Astrocyte (in vitro differentiated cells and primary cell): Measurements from ENCODE around the gene PIAS2. TPM values are rescaled to one million over a fixed set of nuclear protein-coding genes. Genes with fewer than 3 reads are reported as not detected.

Experiments
- DNase-seq: peaks from one replicate; pipeline ENCODE4 v3.0.0-alpha.2; 2010; ENCODE audit warnings: low read depth
- FAIRE-seq: peaks from 2 replicates; lab custom pipeline; 2011; peaks lifted over from hg19 to GRCh38; lab: Jason Lieb, UNC
- H2AFZ ChIP-seq: 2 replicates; pipeline ENCODE4 v1.6.0; 2012; ENCODE audit warnings: low read depth, low read length, inconsistent platforms
- H3K27ac ChIP-seq: 2 replicates; pipeline ENCODE4 v1.5.1; 2011; ENCODE audit warnings: low read depth, low read length, inconsistent platforms
- H3K27me3 ChIP-seq: 2 replicates; pipeline ENCODE4 v1.6.0; 2011; ENCODE audit warnings: low read length, inconsistent platforms; ENCODE audit not compliant: insufficient read depth
- H3K36me3 ChIP-seq: 2 replicates; pipeline ENCODE4 v1.5.1; 2011; ENCODE audit warnings: low read length, inconsistent platforms; ENCODE audit not compliant: insufficient read depth
- H3K4me1 ChIP-seq: 2 replicates; pipeline ENCODE4 v1.5.1; 2011; ENCODE audit warnings: low read length, inconsistent platforms; ENCODE audit not compliant: insufficient read depth
- H3K4me2 ChIP-seq: 2 replicates; pipeline ENCODE4 v1.6.0; 2012; ENCODE audit warnings: low read length, inconsistent platforms
- H3K4me3 ChIP-seq: 2 replicates; pipeline ENCODE4 v1.5.1; 2011; ENCODE audit warnings: low read depth, mild to moderate bottlenecking, low read length, inconsistent platforms; ENCODE audit not compliant: insufficient read depth
- H3K79me2 ChIP-seq: 2 replicates; pipeline ENCODE4 v1.6.0; 2012; ENCODE audit warnings: mild to moderate bottlenecking, low read length, inconsistent platforms; ENCODE audit not compliant: insufficient read depth
- H3K9ac ChIP-seq: 2 replicates; pipeline ENCODE4 v1.6.0; 2012; ENCODE audit warnings: mild to moderate bottlenecking, low read length, inconsistent platforms
- H3K9me3 ChIP-seq: 2 replicates; pipeline ENCODE4 v1.5.1; 2012; ENCODE audit warnings: low read depth, mild to moderate bottlenecking, low read length, inconsistent platforms; ENCODE audit not compliant: insufficient read depth
- H4K20me1 ChIP-seq: 2 replicates; pipeline ENCODE4 v1.6.0; 2012; ENCODE audit warnings: low read length, inconsistent platforms; ENCODE audit not compliant: insufficient read depth
- H3K27ac Mint-ChIP-seq: one replicate; pipeline ENCODE4 v1.8.0; 2021; ENCODE audit warnings: mild to moderate bottlenecking, mixed read lengths; ENCODE audit not compliant: unreplicated experiment
- H3K27me3 Mint-ChIP-seq: one replicate; pipeline ENCODE4 v1.8.0; 2021; ENCODE audit warnings: low read depth, mixed read lengths; ENCODE audit not compliant: unreplicated experiment
- H3K36me3 Mint-ChIP-seq: one replicate; pipeline ENCODE4 v1.8.0; 2021; ENCODE audit warnings: low read depth, mixed read lengths; ENCODE audit not compliant: unreplicated experiment
- H3K4me1 Mint-ChIP-seq: one replicate; pipeline ENCODE4 v1.8.0; 2021; ENCODE audit warnings: low read depth, mixed read lengths; ENCODE audit not compliant: unreplicated experiment
- H3K4me3 Mint-ChIP-seq: one replicate; pipeline ENCODE4 v1.8.0; 2021; ENCODE audit warnings: mild to moderate bottlenecking, moderate library complexity, mixed read lengths; ENCODE audit not compliant: unreplicated experiment
- H3K9me3 Mint-ChIP-seq: one replicate; pipeline ENCODE4 v1.8.0; 2021; ENCODE audit warnings: mild to moderate bottlenecking, mixed read lengths; ENCODE audit not compliant: unreplicated experiment
- EZH2 ChIP-seq: IDR thresholded peaks from 2 replicates; pipeline ENCODE4 v1.6.1; 2012; ENCODE audit warnings: mild to moderate bottlenecking, low read length, inconsistent platforms; ENCODE audit not compliant: insufficient read depth
- total RNA-seq: library from RNA; stranded (reverse); gene quantifications from 2 replicates; pipeline ENCODE4 v1.2.1, GENCODE V29; 2021
- TF ChIP-seq, protein P1 (sequence below): IDR thresholded peaks from 2 replicates; pipeline ENCODE4 v1.5.1; 2011; ENCODE audit warnings: low read depth, mild to moderate bottlenecking, inconsistent platforms, low read length, moderate library complexity; ENCODE audit not compliant: insufficient read depth

The PIAS2 gene
- total RNA-seq, 1 donor from 2014 or later: 29.3 TPM

DNA sequence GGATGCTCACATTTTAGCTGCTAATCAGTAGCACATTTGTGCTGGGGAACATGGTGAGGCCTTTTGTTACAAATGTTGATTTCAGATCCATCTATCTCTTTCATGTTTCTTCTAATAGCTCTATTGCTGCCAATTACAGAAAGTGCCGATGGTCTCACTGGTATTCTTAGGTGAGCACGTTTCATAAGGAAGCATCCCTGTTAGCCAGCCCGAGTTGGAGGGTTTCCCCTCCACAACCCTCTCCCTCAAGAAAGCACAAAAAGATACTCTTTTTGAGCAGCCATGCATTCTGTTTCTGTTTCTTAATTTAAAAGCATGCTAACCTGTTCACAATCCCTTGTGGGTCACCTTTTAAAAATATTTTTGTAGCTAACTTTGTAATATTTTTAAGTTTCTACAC, 129.6 kb downstream of the PIAS2 start:
- H3K27me3 Mint-ChIP-seq: no peaks in the 10 kb centered on the region
- no peaks in the 10 kb centered on the region for H4K20me1 ChIP-seq
- H3K27me3 ChIP-seq: no peaks in the 10 kb centered on the region
- H3K36me3 ChIP-seq: no peaks in the 10 kb centered on the region
- H3K4me1 Mint-ChIP-seq: no peaks in the 10 kb centered on the region
- no peaks in the 10 kb centered on the region for H3K36me3 Mint-ChIP-seq
- no peak overlapping the region for H3K4me3 ChIP-seq
- no peaks in the 10 kb centered on the region for H3K9me3 ChIP-seq
- H2AFZ ChIP-seq: no peak overlapping the region
- no peaks in the 10 kb centered on the region for H3K79me2 ChIP-seq
- no peak overlapping the region for H3K4me2 ChIP-seq
- H3K4me1 ChIP-seq: no peaks in the 10 kb centered on the region
- H3K27ac ChIP-seq: no peak overlapping the region
- no peak overlapping the region for H3K27ac Mint-ChIP-seq
- FAIRE-seq (no peak), DNase-seq (no peak)
- TF ChIP-seq, protein P1, sequence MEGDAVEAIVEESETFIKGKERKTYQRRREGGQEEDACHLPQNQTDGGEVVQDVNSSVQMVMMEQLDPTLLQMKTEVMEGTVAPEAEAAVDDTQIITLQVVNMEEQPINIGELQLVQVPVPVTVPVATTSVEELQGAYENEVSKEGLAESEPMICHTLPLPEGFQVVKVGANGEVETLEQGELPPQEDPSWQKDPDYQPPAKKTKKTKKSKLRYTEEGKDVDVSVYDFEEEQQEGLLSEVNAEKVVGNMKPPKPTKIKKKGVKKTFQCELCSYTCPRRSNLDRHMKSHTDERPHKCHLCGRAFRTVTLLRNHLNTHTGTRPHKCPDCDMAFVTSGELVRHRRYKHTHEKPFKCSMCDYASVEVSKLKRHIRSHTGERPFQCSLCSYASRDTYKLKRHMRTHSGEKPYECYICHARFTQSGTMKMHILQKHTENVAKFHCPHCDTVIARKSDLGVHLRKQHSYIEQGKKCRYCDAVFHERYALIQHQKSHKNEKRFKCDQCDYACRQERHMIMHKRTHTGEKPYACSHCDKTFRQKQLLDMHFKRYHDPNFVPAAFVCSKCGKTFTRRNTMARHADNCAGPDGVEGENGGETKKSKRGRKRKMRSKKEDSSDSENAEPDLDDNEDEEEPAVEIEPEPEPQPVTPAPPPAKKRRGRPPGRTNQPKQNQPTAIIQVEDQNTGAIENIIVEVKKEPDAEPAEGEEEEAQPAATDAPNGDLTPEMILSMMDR: no peak
- TF ChIP-seq EZH2: no peak
- peaks cover 5% of the 10 kb centered on the region for H3K9me3 Mint-ChIP-seq
- H3K4me3 Mint-ChIP-seq: no peak overlapping the region
- H3K9ac ChIP-seq: no peak overlapping the region

DNA sequence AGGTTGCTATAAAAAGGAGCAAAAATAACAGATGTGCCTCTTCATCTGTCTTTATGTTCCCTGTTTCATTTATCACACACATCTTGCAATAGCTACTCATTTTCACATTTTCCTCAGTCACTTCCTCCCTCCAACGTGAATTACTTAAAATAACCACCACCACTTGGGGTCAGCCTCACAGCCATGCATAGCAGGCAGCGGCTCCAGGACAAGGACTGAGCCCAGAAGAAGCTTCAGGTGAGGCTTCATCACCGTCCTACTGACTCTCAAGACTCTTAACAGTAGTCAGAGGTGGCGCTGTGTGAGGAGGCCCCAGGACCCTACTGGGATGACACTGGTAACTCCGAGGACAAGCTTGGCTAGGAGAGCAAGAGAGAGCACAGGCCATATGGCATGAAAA, 144.9 kb downstream of the PIAS2 start:
- Histone ChIP-seq H3K9ac (no peak overlapping the region), H4K20me1 (no peaks in the 10 kb centered on the region), H2AFZ (no peak overlapping the region), H3K4me1 (no peaks in the 10 kb centered on the region), H3K4me3 (no peak overlapping the region), H3K9me3 (no peaks in the 10 kb centered on the region), H3K27me3 (no peaks in the 10 kb centered on the region), H3K36me3 (no peaks in the 10 kb centered on the region), H3K4me2 (no peak overlapping the region), H3K27ac (no peak overlapping the region), H3K79me2 (no peaks in the 10 kb centered on the region)
- peaks cover 3% of the 10 kb centered on the region for H3K4me1 Mint-ChIP-seq
- TF ChIP-seq, protein P1: no peak
- no peak for TF ChIP-seq EZH2
- DNase-seq (no peak), FAIRE-seq (no peak)
- H3K36me3 Mint-ChIP-seq: no peaks in the 10 kb centered on the region
- no peak overlapping the region for H3K27ac Mint-ChIP-seq
- no peak overlapping the region for H3K4me3 Mint-ChIP-seq
- H3K9me3 Mint-ChIP-seq: no peaks in the 10 kb centered on the region
- peaks cover 14% of the 10 kb centered on the region for H3K27me3 Mint-ChIP-seq

DNA sequence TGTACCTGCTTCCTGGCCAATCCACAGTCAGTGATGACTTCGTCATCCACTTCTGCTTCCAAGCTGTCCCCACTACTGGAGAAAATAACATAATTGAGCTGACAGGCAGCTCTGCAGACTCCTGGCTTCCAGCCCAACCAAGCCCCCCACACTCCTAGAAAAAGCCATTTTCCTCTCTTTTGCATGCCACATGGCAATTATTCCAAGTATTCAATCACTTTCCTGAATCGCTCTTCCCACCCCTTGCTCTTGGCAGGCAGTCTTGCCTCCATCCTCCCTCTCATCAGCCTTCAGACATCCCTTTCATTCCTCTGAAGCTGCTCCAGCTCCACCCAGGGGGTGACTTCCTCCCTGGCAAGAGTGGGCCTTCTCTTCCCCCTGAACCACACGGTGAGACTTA, 146.2 kb downstream of the PIAS2 start:
- Histone ChIP-seq H3K27ac (no peak overlapping the region), H4K20me1 (no peaks in the 10 kb centered on the region), H2AFZ (peak overlapping the region; percentile 30), H3K27me3 (no peaks in the 10 kb centered on the region), H3K79me2 (no peaks in the 10 kb centered on the region), H3K4me2 (no peak overlapping the region), H3K36me3 (no peaks in the 10 kb centered on the region), H3K4me3 (no peak overlapping the region), H3K9me3 (no peaks in the 10 kb centered on the region), H3K9ac (no peak overlapping the region), H3K4me1 (no peaks in the 10 kb centered on the region)
- Mint-ChIP-seq H3K27ac (no peak overlapping the region), H3K27me3 (peaks cover 16% of the 10 kb centered on the region), H3K9me3 (no peaks in the 10 kb centered on the region), H3K4me1 (peaks cover 3% of the 10 kb centered on the region), H3K4me3 (no peak overlapping the region), H3K36me3 (no peaks in the 10 kb centered on the region)
- FAIRE-seq: no peak
- peak; percentile 30 for DNase-seq
- TF ChIP-seq, protein P1: no peak
- TF ChIP-seq EZH2: no peak
